NOMO-1 (cell line): ENCODE data around the gene ZNF71.
"Not testable (repeated sequence)": the region's sequence is repeated elsewhere in the genome, so short reads cannot be mapped to it uniquely, and the experiment has no call there.

Experiments
- DNase-seq, 2 experiments: peaks; one replicate each; lab custom pipeline; 2025; ENCODE audit not compliant: unreplicated experiment in 2 of 2; lab: John Stamatoyannopoulos, UW

ZNF71 gene

GRCh38 chr19:56619121-56619520 is 24.0 kb downstream of the ZNF71 start:
- DNase-seq: no peak

- no peak for DNase-seq
Measured at GRCh38 chr19:56622374-56622773, 27.3 kb downstream of the ZNF71 start.

- no peak for DNase-seq
Measured at GRCh38 chr19:56623006-56623405, 27.9 kb downstream of the ZNF71 start.

- no peak for DNase-seq
Measured at GRCh38 chr19:56625708-56626107, 30.6 kb downstream of the ZNF71 start.

GRCh38 chr19:56633021-56633420 is 37.9 kb downstream of the ZNF71 start:
- no peak for DNase-seq

- DNase-seq: peak; percentile 47 to 51
Measured at GRCh38 chr19:56637976-56638555, 43.0 kb downstream of the ZNF71 start.

- DNase-seq: no peak
Measured at GRCh38 chr19:56639217-56639616, 44.1 kb downstream of the ZNF71 start.

GRCh38 chr19:56642711-56643459 is 47.8 kb downstream of the ZNF71 start, which contains the start of gene SMIM17:
Gene SMIM17 (plus strand): TSS chr19:56643159. CDS start chr19:56645668, 2,509 bp downstream.
- DNase-seq: no peak

- DNase-seq: no peak
Measured at GRCh38 chr19:56643460-56643955, 48.4 kb downstream of the ZNF71 start.

- no peak for DNase-seq
Measured at GRCh38 chr19:56654151-56654550, 59.0 kb downstream of the ZNF71 start.

- no peak for DNase-seq
Measured at GRCh38 chr19:56660381-56661107, 65.4 kb downstream of the ZNF71 start.

GRCh38 chr19:56661248-56661647 is 66.1 kb downstream of the ZNF71 start:
- DNase-seq: no peak

- DNase-seq: no peak
Measured at GRCh38 chr19:56663931-56664500, 68.9 kb downstream of the ZNF71 start.

GRCh38 chr19:56664511-56664910 is 69.4 kb downstream of the ZNF71 start:
- DNase-seq: no peak

- DNase-seq: no peak
Measured at GRCh38 chr19:56667311-56667870, 72.3 kb downstream of the ZNF71 start.

GRCh38 chr19:56668676-56669075 is 73.6 kb downstream of the ZNF71 start:
- no peak for DNase-seq

- DNase-seq: no peak
Measured at GRCh38 chr19:56670401-56670960, 75.4 kb downstream of the ZNF71 start.

- no peak for DNase-seq
Measured at GRCh38 chr19:56670961-56671612, 76.0 kb downstream of the ZNF71 start.

GRCh38 chr19:56671613-56671994 is 76.5 kb downstream of the ZNF71 start, which contains the start of gene ZNF835:
Gene ZNF835 (minus strand): TSS chr19:56671757. CDS start chr19:56665198, 6,559 bp downstream.
- DNase-seq: no peak

GRCh38 chr19:56672610-56673009 is 77.5 kb downstream of the ZNF71 start:
- not testable (repeated sequence) for DNase-seq
